ENCODE results near the gene MYO3B.
"Not testable (repeated sequence)": the region's sequence is repeated elsewhere in the genome, so short reads cannot be mapped to it uniquely, and the experiment has no call there.

MYO3B gene

DNA sequence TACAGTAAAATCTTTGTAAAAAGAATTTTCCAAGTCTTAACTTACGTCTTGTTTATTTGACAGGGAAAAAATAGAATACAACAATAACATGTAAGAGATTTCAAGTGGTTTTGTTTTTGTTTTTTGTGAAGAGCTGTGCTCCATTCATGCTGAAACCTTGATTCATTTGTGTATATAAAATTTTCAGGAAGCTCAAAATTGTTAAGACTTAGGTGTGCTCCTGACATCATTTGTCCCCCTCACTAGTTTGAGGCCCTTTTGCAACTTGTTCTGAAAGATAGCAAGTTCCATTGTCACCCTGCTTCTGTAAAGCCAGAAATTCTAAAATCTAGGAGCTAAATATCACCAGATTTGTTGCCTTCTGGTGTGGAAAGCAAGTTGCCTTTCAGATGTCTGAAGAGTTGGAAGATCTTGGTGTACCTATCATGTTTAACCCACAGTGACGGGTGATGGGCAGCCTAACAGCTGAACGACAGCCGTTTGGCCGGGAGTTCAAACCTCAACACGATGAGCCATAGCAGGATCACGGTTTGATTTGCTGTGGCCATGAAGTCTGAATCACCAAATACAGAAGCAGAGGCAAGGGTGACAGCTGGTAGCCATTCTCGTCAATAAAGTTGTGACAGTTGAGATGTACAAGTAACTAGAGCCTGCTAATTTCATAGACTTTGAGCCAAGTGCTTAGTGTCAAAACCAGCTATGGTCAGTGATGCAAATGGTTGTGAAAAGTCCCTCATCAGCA, 331.7 kb downstream of the MYO3B start:
- peak in 1 of 2 donors; percentile 19 for DNase-seq (ENCODE audit: low read depth in 2 of 2)

DNA sequence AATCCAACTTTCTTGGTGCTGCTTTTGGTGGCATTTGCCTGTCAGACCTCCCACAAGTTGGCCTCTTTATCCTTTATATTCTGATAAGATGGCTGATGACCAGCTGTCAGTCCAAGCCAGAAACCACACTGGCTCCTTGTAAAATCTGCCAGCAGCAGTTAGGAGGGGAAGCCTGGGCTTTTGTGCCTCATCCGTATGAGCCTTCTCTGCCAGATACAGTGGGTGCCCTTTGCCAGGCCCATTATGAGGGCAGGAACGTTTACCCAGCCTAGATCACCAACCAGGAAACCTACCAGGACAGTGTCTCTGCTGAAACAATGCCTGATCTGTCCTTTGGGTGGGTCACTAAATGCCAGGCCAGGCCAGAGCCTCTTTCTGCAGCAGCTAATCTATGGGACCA, 334.3 kb downstream of the MYO3B start:
- no peak for DNase-seq (ENCODE audit: low read depth in 2 of 2)

DNA sequence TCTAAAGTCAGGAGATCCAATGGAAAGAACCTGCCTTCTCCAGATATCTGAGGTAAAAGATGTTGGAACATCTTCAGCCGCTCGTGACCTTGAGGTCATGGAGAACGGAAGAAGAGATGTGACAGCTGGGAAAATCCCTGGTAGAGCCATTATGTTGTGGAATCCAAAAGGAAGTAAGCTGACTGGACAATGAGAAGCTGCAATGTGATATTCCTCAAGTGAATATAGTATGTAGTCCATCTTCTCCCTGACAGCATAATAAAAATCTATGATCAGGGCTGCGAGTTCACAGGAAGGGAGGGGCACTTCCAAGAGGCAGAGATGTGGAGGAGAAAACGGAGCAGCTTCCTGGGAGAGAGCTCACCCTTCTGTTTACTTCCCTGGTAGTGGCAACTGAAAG, 336.2 kb downstream of the MYO3B start:
- no peak for DNase-seq (ENCODE audit: low read depth in 2 of 2)

DNA sequence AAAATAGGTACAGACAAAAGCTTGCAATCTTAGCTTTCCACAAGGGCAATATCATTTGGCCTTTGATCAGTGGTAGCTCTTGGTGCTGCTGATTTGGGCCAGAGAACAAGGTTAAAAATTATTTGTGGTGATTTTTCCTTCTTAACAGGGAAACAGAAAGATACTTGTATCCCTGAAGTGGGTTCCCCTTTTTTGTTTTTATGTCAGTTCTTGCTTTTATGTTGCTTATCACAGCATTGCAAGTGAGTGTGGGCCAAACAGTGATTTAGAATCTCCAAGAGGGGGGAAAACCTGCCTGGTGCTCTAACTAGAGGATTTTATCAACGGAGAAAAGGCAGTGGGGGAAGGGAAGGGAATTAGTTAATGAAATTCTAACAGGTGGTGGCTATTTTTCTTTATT, 339.6 kb downstream of the MYO3B start:
- no peak for DNase-seq (ENCODE audit: low read depth in 2 of 2)

DNA sequence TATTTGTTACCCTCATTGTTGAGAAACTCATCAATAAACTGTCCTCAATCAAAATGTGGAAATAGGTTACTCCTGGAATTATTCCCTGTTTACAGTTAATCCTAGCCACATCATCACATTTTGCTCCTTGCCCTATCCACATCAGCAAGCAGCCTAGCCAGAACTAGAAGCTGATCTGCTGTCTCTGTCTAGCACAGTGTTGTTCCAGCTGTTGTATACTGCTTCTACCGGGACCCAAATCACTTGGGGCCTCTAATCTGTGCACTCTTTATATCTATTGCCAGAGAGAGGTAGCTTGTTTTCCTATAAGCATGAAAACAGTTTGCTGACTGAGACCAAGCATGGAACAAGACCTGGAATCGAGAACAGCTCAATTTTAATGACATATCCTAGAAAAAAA, 341.0 kb downstream of the MYO3B start:
- no peak for DNase-seq (ENCODE audit: low read depth in 2 of 2)

DNA sequence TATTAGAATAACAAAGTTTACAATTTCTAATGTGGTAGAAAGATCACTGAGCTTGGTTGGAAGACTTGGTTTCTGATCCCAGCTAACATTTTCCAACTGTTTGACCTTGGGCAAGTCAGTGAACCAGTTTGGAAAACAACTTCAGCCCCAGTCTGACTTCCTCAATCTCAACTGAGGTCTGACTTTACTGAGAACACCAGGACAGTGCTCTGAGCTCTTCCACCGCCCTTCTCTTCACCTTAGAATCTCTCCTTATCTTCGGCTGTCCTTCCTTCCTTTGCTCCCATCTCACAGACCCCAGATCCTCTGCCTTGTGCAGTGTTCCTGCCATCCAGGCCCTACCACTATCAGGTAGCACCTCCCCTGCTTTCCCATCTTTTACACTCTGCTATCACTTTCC, 343.4 kb downstream of the MYO3B start:
- DNase-seq (ENCODE audit: low read depth in 2 of 2), result no peak

DNA sequence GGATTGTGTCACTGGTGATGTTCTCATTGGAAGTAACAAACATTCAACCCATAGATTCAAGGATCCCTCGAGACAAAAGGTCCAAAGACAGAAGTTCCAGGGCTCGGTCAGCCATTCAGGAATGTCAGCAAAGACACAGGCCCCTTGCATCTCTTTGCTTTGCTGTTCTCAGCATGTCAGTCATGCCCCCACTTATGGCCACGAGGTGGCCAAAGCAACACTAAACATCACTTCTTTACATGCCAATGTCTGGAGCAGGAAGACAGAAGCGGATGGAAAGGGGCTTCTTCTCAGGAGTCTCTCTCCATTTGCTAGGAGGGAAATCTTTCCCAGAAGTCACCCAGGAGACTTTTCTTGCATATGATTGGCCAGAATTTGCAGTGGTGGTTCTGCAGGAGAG, 345.6 kb downstream of the MYO3B start:
- DNase-seq (ENCODE audit: low read depth in 2 of 2), result no peak

DNA sequence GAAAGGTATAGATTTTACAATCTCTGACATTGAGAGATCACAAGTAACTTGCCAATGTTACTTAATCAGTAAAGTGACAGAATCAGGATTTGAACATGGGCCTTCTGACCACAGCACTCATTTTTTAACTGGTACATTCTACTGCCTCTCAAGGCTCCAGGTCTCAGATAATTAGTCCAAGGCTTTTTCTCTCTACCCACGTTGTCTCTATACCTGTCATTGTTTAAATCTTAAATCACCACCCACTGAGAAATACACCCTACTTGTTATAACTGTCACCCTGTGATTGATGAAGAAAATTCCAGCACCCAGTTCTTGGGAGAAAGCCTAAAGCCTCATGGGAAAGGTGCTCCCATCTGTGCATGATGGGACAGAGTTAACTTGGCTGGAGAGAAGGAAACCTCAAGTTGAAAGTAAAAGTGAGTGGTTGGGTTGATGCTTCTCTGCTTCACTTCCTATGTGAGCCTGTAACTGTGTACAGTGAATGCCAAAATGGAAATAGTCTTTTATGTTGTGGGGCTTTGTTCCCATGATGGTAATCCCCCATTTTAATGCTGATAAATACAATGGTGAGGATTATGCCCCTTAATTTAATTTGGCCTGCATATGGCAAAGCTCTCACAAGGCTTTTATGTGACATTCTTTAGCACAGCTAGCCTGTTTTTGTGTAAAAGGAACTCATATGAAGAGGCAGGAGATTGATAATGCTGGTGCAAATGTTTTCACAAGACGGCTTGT, 347.1 kb downstream of the MYO3B start:
- DNase-seq (ENCODE audit: low read depth in 2 of 2), result no peak

DNA sequence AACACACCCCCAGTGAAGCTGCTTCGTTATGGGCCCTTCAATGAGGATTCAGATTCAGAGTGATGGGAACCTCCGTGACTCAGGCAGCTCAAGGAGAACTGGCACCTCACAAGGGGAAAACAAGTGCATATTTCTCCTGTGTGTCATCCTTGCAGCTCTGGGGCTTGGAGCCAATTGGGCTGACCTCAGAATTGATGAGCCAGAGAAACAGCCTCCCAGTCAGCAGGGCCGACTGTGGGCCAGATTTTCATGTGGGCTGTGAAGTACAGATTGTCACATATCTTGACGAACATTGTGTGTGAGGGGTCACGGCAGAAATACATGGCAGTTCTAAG, 347.6 kb downstream of the MYO3B start:
- no peak for DNase-seq (ENCODE audit: low read depth in 2 of 2)

DNA sequence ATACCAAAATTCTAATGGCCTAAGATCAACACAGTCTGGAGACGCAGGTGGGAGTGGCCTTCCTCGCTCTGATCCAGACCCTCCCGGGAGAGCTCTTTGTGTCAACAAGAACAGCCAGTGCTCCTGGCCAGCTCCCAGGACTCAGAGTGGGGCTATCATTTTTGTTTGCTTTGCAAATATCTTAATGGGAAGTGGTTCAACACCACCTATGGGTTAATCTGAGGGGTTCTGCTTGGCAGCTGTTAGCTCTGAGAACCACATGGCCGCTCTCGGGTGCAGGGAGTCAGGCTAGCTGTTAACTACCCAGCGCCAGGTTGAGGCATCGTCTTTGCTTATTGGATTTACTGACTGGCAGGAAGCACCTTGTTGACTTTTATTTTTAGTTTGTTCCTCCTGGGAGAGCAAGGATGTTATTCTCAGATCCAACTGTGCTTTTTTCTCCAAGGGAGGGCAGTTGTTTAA, 352.4 kb downstream of the MYO3B start:
- no peak for DNase-seq (ENCODE audit: low read depth in 2 of 2)

DNA sequence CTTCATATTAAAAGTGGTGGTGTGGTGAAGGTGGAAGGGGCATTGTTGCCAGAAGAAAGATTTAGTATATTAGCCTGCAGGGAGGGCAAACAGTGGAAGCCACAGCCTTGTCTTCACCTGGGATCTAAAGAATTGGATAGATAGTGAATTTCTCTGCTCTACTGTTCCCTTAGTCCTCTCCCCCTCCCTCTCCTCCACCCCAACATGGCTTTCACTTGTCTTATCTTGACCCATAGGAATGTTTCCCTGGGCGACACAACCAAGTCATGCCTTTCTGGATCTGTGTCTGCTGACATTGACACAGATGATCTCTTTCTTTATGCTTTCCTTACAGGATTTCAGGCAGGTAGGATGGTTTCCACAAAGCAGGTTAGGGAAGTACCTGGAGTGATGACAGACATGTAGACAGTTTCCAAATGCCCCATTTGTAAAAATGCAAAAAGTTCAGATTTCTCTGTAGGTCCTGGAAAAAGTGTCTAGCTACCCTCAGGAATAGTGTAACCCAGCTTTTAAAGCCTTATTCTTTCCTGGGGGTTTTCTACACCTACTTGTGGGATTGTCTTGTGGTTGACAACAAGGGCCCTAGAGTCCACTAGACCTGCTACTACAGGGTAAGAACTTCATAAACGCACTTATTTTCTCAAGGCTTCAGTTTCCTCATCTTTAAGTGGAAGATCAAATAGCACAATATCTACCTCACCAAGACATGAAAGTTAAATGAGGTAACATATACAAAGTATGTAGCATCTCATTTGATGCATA, 353.0 kb downstream of the MYO3B start:
- no peak for DNase-seq (ENCODE audit: low read depth in 2 of 2)

DNA sequence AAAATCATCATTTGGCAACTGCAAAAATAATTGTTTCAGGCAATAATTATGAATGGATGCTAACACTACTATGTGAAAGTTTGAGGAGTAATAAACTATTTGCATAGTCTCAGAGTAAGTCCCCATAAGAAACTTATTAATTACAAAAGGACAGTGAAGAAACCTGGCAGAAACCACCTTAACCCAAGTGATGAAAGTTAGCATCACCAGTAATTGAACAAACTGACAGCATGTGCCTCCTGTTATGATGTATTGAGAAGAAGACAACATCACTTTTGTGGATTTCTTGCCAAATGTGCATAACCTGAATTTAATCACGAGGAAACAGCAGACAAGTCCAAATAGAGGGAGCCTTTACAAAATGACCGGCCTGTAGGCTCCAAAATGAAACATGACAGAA, 353.9 kb downstream of the MYO3B start:
- no peak for DNase-seq (ENCODE audit: low read depth in 2 of 2)

DNA sequence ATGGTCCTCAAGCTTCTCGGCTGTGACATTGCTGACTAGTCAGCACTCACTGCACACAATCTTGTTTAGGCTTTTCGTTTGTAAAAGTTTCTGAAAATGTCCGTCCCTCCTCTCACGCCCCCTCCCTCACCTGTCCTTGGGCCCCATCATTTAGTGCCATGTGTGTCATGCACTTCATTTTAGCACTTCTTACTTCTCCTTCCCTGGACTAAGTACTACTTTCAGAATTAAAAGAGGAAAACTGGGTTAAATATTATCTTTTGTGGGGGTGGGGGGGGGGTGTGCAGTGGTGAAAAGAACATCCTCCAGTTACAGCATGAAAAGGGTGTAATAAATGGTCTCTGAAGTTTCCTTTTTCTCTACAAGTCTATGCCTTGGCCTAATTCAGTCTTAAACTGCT, 355.2 kb downstream of the MYO3B start:
- no peak for DNase-seq (ENCODE audit: low read depth in 2 of 2)

DNA sequence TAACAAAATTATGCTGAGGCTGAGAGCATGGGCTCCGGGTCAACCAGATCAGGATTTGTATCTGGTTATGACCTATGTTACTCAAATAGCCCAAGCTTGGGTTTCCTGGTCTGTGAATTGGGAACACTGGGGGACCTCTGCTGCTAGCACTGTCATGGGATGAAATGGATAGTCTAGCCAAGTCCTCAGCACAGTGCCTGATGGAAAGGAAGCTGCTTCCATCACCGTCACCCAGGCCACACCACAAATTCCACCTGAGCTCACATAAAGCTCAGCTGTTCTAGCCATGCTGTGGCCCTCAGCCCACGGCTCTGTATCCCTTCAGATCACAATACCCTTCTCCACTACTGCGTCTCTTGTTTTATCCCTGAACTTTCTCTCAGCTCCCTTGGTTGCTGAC, 357.6 kb downstream of the MYO3B start:
- DNase-seq (ENCODE audit: low read depth in 2 of 2), result no peak

DNA sequence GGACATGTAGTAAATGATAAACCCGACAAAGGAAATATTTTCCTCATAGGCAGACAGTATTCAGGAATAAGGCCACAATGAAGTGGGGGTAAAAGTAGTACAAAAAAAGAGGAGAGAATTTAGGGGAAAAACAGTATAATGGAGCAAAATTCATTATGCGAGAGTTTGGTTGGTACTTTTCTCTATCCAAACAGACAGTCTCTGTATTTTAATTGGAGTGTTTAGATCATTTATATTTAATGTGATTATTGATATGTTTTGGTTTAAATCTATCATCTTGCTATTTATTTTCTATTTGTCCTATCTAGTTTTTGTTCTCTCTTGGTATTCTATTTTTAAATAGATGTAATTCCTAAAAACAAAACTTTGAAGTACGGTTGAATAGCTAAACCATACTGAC, 366.9 kb downstream of the MYO3B start:
- no peak for DNase-seq (ENCODE audit: low read depth in 2 of 2)

DNA sequence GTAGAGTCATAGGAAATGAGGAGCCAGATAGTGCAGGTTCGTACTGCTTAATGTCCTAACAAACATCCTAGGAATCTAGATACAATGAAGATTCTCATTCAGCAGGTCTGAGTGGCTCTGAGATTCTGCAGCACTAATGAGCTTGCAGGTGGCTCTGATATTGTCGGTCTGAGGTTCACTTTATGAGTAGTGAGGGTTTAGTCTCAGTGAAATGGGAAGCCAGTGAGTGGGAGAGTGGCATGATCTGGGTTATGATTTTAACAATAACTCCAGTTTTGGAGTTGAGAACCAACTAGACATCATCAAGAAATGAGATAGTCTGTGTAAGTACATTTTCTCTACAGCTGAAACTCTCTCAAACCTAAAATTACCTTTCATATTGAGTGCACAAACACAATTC, 370.4 kb downstream of the MYO3B start:
- DNase-seq (ENCODE audit: low read depth in 2 of 2), result no peak

DNA sequence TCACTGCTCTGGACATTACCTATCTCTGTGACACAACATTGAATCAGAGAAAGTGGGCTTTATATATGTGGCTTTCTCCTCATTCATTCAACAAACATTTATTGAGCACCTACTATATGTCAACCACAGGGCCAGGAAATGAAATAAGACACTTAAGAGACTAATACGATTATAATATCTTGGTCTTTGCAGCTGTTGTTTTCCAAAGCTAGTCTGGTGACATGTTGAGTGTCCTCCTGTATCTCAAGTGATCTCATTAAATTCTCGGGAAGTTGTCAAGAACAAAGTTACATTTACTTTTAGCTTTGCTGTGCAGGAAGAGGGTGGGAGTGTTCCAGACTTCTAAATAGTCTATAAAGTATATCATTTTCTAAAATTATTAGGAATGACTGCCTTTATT, 372.6 kb downstream of the MYO3B start:
- DNase-seq (ENCODE audit: low read depth in 2 of 2), result no peak

DNA sequence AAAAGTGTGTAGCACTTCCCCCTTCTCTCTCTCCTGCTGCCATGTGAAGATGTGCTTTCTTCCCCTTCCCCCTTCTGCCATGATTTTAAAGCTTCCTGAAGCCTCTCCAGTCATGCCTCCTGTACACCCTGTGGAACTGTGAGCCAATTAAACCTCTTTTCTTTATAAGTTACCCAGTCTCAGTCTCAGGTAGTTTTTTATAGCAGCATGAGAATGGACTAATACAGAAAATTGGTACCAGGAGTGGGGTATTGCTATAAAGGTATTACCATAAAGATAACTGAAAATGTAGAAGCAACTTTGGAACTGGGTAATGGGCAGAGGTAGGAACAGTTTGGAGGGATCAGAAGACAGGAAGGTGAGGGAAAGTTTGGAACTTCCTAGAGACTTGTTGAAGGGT, 374.0 kb downstream of the MYO3B start:
- not testable (repeated sequence) for DNase-seq (ENCODE audit: low read depth in 2 of 2)

DNA sequence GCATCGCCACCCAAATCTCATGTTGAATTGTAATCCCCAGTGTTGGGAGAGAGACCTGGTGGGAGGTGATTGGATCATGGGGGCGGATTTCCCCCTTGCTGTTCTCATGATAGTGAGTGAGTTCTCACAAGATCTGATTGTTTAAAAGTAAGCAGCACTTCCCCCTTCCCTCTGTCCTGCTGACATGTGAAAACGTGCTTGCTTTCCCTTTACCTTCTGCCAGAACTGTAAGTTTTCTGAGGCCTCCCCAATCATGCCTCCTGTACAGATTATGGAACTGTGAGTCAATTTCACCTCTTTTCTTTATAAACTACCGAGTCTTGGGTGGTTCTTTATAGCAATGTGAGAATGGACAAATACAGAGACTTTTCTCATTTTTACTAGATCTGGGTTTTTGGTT, 375.8 kb downstream of the MYO3B start:
- DNase-seq (ENCODE audit: low read depth in 2 of 2), result no peak

DNA sequence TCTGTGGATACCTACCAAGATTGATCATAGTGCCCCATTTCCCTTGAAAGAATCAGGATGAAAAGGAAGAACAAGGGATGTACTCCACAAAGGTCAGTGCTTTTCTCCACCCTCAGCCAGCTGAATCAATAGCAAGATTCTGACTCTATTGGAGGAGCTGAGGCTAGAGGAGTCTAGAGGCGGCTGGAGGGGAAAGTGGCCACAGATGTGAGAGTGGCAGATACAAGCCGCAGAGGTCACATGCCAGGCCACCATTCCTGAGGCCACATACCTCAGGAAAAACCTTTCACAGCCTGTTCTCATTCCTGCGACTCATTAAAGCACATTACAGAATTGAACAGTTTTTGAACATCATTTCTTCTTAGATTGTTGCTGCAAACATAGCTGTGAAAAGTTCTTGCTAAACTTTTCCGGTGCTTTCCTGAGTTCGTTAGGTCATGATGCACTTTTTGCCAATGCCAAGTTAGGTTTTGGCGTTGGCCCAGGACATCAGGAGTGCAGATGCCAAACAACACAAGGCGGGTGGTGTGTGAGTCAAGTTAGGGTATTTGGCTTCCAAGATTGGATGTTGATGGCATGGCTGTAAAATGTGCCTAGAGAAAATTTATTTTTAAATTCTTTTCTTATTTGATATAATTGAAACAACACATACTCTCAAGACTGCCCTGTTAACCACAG, 376.5 kb downstream of the MYO3B start:
- DNase-seq (ENCODE audit: low read depth in 2 of 2), result no peak

DNA sequence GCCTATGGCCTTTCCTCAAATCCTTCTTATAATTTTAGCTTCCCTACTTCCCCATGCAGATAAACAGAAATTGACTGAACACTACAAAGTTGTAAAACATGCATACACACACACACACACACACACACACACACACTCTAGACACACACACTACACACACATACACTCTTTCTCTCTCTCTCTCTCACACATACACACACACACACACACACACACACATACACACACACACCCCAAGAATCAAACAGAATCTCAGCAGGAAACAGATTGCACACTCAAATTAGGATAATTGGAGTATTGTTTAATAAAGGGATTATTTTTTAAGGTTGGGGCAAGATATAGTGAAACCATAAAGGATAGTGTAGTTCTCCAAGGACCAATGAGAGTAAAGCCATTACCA, 385.0 kb downstream of the MYO3B start:
- DNase-seq (ENCODE audit: low read depth in 2 of 2), result no peak

DNA sequence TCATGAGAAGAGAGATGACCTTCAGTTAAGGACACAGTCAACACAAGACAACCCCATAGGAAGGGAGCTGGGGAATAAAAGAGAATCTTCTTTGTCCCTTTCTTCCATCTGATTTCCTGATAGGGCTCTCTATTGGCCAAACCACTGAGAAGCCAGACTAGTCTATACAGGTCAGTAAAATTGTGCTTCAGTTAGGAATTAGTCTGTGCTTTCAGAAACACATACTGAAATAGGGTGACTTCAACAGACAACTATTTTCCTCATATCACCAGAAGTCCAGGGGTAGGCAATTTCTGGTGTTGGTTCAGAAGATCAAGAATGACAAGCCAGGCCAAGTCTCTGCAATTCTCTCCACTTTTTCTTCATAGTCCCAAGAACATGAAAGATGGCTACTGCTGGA, 385.5 kb downstream of the MYO3B start:
- no peak for DNase-seq (ENCODE audit: low read depth in 2 of 2)
